ENCODE data around the gene SOX2. TPM values are rescaled to one million over a fixed set of nuclear protein-coding genes. Genes with fewer than 3 reads are reported as not detected.
A peak's percentile ranks its signal among the peaks of the same experiment; 100 is the strongest.

The SOX2 gene
- total RNA-seq, 1 experiment from 2014 or later: 307 TPM

GRCh38 chr3:181722766-181723425 lies 11.2 kb downstream of the SOX2 start:
- no peak overlapping the region for H4K91ac ChIP-seq (ENCODE audit: insufficient read length, low read depth, low read length)
- no peak overlapping the region for H3K4ac ChIP-seq (ENCODE audit: low read depth, low read length)
- H3K9me3 ChIP-seq (ENCODE audit: control insufficient read depth, low read depth, low read length): no peaks in the 10 kb centered on the region
- no peak for TF ChIP-seq CTCF (conservative IDR thresholded peaks at IDR 0.05)
- peaks cover 80 to 90% of the 10 kb centered on the region in 2 experiments for H3K4me1 Mint-ChIP-seq
- H2BK120ac ChIP-seq (ENCODE audit: low read depth, low read length, poor library complexity, severe bottlenecking): no peak overlapping the region
- no peak overlapping the region for H4K8ac ChIP-seq (replicated peaks; ENCODE audit: insufficient read length, low read depth, low read length)
- peak overlapping the region; percentile 97 for H3K4me2 ChIP-seq (ENCODE audit: insufficient read depth, insufficient read length, low read length)
- H3K18ac ChIP-seq (ENCODE audit: insufficient read length, low read depth, low read length): no peak overlapping the region
- no peak overlapping the region for H3K23ac ChIP-seq (ENCODE audit: insufficient read length, low read depth, low read length)
- no peaks in the 10 kb centered on the region for H3K9me3 Mint-ChIP-seq
- H3K56ac ChIP-seq (ENCODE audit: insufficient read length, low read depth, low read length): no peak overlapping the region
- H3K9ac ChIP-seq (ENCODE audit: extremely low read depth, insufficient read length, low read length): no peak overlapping the region
- no CpG with 5 or more reads among the region's 11 CpGs for WGBS (ENCODE audit: extremely low coverage, insufficient read length, low lambda C conversion rate)
- H3K27me3 Mint-ChIP-seq (ENCODE audit: low read depth): peaks cover 2% of the 10 kb centered on the region
- H2BK5ac ChIP-seq (ENCODE audit: insufficient read length, low read length): no peak overlapping the region
- no peak overlapping the region for H4K5ac ChIP-seq (ENCODE audit: insufficient read length, low read depth, low read length)
- no peak overlapping the region for H3K27ac ChIP-seq (ENCODE audit: insufficient read length, low read depth, low read length)
- peaks cover 32% of the 10 kb centered on the region for H3K23me2 ChIP-seq (ENCODE audit: insufficient read length, low read depth, low read length, poor library complexity, severe bottlenecking)
- H3K27me3 ChIP-seq (ENCODE audit: insufficient read depth, low read length): peaks cover 9% of the 10 kb centered on the region; the same call in 1 of the 2 replicates
- H3K36me3 Mint-ChIP-seq (ENCODE audit: insufficient read depth in 1 of 3, low read depth in 3 of 3): peaks cover 4 to 42% (median 41%) of the 10 kb centered on the region in 3 experiments; a peak in 5 of 7 replicates
- H2AK5ac ChIP-seq (ENCODE audit: insufficient read length, low read length): no peak overlapping the region
- H2AFZ ChIP-seq (ENCODE audit: low read length): no peak overlapping the region
- H3T11ph ChIP-seq (ENCODE audit: low read length): no peak overlapping the region
- H4K20me1 ChIP-seq (ENCODE audit: control insufficient read depth, insufficient read depth, insufficient read length): no peaks in the 10 kb centered on the region
- no peak overlapping the region for H2BK20ac ChIP-seq (ENCODE audit: low read depth, low read length, poor library complexity, severe bottlenecking)
- H3K79me1 ChIP-seq (ENCODE audit: insufficient read depth, low read depth, low read length, poor library complexity, severe bottlenecking): no peaks in the 10 kb centered on the region
- H3K27ac Mint-ChIP-seq: peak overlapping the region in 2 of 3 experiments; percentile 87 to 89; a peak in 4 of 7 replicates
- peak overlapping the region in 1 of 2 experiments; percentile 63; a peak in 1 of 5 replicates for H3K4me3 Mint-ChIP-seq
- H3K4me1 ChIP-seq (ENCODE audit: insufficient read depth, low read length): peaks cover 20% of the 10 kb centered on the region
- no peak for DNase-seq
- no peak overlapping the region for H2BK15ac ChIP-seq (ENCODE audit: low read depth, low read length)
- H3K79me2 ChIP-seq (ENCODE audit: insufficient read depth, low read length): peaks cover 6% of the 10 kb centered on the region; the same call in 1 of the 2 replicates
- H3K14ac ChIP-seq (ENCODE audit: insufficient read depth, low read length): no peak overlapping the region
- H2BK12ac ChIP-seq (ENCODE audit: insufficient read length, low read depth, low read length): no peak overlapping the region

Data from H9 (cell line).